Activated CD8-positive, alpha-beta T cell treated with anti-CD3 and anti-CD28 coated beads for 36 hours (primary cell): ENCODE data around the gene HYOU1. TPM values are rescaled to one million over a fixed set of nuclear protein-coding genes. Genes with fewer than 3 reads are reported as not detected.

ENCODE experiments used
- ATAC-seq: fragments of 200-7000 bp; cut with Tn5 transposase; one replicate; pipeline ENCODE4 v1.10.0; 2021; ENCODE audit warnings: mild to moderate bottlenecking, moderate library complexity
- CTCF ChIA-PET: fragments of 350-600 bp; sonication (Branson Sonifier 250); formaldehyde crosslinking; loops from one replicate; lab custom pipeline; 2021; ENCODE audit warnings: antibody characterized with exemption; lab: Charles Lee
- POLR2A ChIA-PET: fragments of 350-600 bp; sonication (Branson Sonifier 250); formaldehyde crosslinking; loops from one replicate; lab custom pipeline; 2021; ENCODE audit warnings: antibody characterized with exemption; lab: Charles Lee
- DNase-seq: peaks from one replicate; pipeline ENCODE4 v3.0.0-alpha.2; 2020
- H3K27ac Mint-ChIP-seq: one replicate; pipeline ENCODE4 v1.8.0; 2021; ENCODE audit warnings: mild to moderate bottlenecking, mixed read lengths
- H3K27me3 Mint-ChIP-seq: one replicate; pipeline ENCODE4 v1.8.0; 2021; ENCODE audit warnings: mixed read lengths
- H3K36me3 Mint-ChIP-seq: one replicate; pipeline ENCODE4 v1.8.0; 2021; ENCODE audit warnings: low read depth, mixed read lengths
- H3K4me1 Mint-ChIP-seq: one replicate; pipeline ENCODE4 v1.8.0; 2021; ENCODE audit warnings: low read depth, mixed read lengths
- H3K4me3 Mint-ChIP-seq: one replicate; pipeline ENCODE4 v1.8.0; 2021; ENCODE audit warnings: mild to moderate bottlenecking, moderate library complexity, mixed read lengths
- H3K9me3 Mint-ChIP-seq: one replicate; pipeline ENCODE4 v1.8.0; 2021; ENCODE audit warnings: mixed read lengths
- intact Hi-C: fragments of 100-400 bp; cut with micrococcal nuclease; formaldehyde crosslinking; loops from one replicate; pipeline ENCODE4 v1.10.0; 2022
- total RNA-seq, 2 experiments: library from RNA; stranded (reverse); gene quantifications; one replicate each; pipeline ENCODE4 v1.2.3, GENCODE V29; 2021
- TF ChIP-seq, protein P1 (sequence below): fragments of 200-600 bp; IDR thresholded peaks from one replicate; pipeline ENCODE4 v1.8.0; 2022; ENCODE audit warnings: antibody characterized with exemption, mild to moderate bottlenecking

Gene HYOU1
- total RNA-seq, 2 experiments from 2014 or later: 92.4 to 101 TPM

DNA sequence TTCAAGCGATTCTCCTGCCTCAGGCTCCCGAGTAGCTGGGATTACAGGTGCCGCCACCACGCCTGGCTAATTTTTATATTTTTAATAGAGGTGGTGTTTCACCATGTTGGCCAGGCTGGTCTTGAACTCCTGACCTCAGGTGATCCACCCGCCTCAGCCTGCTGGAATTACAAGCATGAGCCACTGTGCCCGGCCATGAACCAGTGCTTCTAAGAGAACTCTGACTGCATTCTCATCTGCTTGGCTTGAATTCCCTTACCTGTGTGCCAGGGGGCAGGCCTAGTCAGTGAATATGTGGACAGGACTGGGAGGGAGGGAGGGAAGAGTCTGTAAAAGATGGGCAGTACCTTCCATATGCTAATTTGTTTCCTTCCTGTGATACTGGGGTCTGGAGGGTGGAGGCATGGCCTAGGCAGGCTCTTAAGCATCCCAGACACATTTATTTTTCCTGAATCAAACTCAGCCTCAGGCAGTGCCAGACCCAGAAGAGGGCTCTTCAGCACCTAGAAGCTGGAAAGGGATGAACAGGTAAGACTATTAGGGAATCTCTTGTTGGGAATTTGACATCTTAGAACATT lies 45.4 kb downstream of the HYOU1 start:
- Mint-ChIP-seq H3K9me3 (peaks cover 1% of the 10 kb centered on the region), H3K27ac (peak overlapping the region; percentile 72), H3K4me1 (peaks cover 35% of the 10 kb centered on the region), H3K36me3 (peaks cover 53% of the 10 kb centered on the region), H3K27me3 (no peaks in the 10 kb centered on the region), H3K4me3 (no peak overlapping the region)
- intact Hi-C loops: no loop called here
- POLR2A ChIA-PET: interaction anchor here (1.6 kb wide), 1 partner anchor 8 kb away, joined by 6 read pairs; no protein-coding TSS in a partner anchor
- DNase-seq (no peak), ATAC-seq (no peak)
- CTCF ChIA-PET: no interaction called here
- TF ChIP-seq, protein P1, sequence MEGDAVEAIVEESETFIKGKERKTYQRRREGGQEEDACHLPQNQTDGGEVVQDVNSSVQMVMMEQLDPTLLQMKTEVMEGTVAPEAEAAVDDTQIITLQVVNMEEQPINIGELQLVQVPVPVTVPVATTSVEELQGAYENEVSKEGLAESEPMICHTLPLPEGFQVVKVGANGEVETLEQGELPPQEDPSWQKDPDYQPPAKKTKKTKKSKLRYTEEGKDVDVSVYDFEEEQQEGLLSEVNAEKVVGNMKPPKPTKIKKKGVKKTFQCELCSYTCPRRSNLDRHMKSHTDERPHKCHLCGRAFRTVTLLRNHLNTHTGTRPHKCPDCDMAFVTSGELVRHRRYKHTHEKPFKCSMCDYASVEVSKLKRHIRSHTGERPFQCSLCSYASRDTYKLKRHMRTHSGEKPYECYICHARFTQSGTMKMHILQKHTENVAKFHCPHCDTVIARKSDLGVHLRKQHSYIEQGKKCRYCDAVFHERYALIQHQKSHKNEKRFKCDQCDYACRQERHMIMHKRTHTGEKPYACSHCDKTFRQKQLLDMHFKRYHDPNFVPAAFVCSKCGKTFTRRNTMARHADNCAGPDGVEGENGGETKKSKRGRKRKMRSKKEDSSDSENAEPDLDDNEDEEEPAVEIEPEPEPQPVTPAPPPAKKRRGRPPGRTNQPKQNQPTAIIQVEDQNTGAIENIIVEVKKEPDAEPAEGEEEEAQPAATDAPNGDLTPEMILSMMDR: no peak

DNA sequence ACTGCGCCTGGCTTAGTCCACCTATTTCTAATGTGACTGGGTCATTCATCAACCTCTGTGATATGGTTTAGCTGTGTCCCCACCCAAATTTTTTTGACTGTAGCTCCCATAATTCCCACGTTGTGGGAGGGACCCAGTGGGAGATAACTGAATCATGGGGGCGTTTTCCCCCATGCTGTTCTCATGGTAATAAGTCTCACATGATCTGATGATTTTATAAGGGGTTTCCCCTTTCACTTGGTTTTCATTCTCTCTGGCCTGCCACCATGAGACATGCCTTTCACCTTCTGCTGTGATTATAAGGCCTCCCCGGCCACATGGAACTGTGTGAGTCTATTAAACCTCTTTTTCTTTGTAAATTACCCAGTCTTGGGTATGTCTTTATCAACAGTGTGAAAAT lies 50.3 kb downstream of the HYOU1 start:
- DNase-seq (no peak), ATAC-seq (peak; percentile 37)
- H3K4me3 Mint-ChIP-seq: no peak overlapping the region
- TF ChIP-seq, protein P1: no peak
- H3K36me3 Mint-ChIP-seq: peaks cover 25% of the 10 kb centered on the region
- no peaks in the 10 kb centered on the region for H3K9me3 Mint-ChIP-seq
- intact Hi-C loops: no loop called here
- no peaks in the 10 kb centered on the region for H3K27me3 Mint-ChIP-seq
- H3K4me1 Mint-ChIP-seq: peaks cover 10% of the 10 kb centered on the region
- H3K27ac Mint-ChIP-seq: peak overlapping the region; percentile 45
- CTCF ChIA-PET: interaction anchor here (0.7 kb wide), 1 partner anchor 315 kb away, joined by 3 read pairs; no protein-coding TSS in a partner anchor
- POLR2A ChIA-PET: interaction anchor here (1.0 kb wide), 1 partner anchor 9 kb away, joined by 3 read pairs; no protein-coding TSS in a partner anchor

DNA sequence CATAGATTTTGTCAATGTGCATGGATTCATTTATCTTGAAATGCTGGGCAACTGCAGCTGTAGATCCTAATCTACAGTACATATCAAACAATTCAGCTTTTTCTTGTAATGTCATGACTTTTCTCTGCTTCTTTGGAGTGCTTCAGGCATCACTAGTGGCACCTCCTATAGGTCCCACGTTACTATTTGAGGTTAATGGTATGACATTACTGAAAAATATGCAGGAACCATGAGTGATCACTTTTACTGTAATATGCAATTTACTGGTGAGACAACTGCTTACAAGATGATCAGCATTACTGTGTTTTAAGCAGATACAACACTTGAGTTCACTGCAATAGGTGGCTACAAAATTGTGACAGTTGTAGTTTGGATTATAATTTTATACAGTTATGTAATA lies 56.1 kb downstream of the HYOU1 start:
- TF ChIP-seq, protein P1: no peak
- Mint-ChIP-seq H3K4me1 (peaks cover 31% of the 10 kb centered on the region), H3K36me3 (peaks cover 49% of the 10 kb centered on the region), H3K4me3 (no peak overlapping the region), H3K27ac (no peak overlapping the region), H3K9me3 (no peaks in the 10 kb centered on the region), H3K27me3 (no peaks in the 10 kb centered on the region)
- intact Hi-C loops: no loop called here
- ATAC-seq (no peak), DNase-seq (no peak)
- POLR2A ChIA-PET: interaction anchor here (1.8 to 5.1 kb wide), 2 partner anchors 15 to 94 kb away, joined by 3 to 106 read pairs; partner anchors contain the start of genes RPS25 and TRAPPC4
- CTCF ChIA-PET: no interaction called here

DNA sequence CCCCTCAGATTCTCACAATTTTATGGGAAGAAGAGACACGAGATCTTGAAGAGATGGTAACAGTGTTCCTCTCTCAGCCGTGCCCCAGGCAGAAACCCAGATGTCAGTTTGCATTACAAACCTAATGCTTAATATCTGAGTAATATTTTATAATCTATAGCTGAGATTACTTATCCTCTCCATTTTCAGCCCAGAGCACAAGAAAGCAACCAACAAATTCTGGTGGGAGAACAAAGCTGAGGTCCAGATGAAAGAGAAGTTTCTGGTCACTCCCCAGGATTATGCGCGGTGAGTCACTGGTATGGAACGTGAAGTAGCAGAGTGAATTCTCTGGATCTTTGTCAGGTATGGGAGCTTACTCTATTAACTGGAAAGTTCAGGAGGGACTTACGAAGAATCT lies 58.2 kb downstream of the HYOU1 start:
- no peaks in the 10 kb centered on the region for H3K9me3 Mint-ChIP-seq
- intact Hi-C loops: no loop called here
- ATAC-seq: no peak
- peaks cover 50% of the 10 kb centered on the region for H3K36me3 Mint-ChIP-seq
- TF ChIP-seq, protein P1: no peak
- DNase-seq: no peak
- ChIA-PET POLR2A (interaction anchor here (0.5 to 5.1 kb wide), 8 partner anchors 11 to 96 kb away, joined by 3 to 106 read pairs (median 8); partner anchors contain the start of genes HMBS, RPS25 and TRAPPC4), CTCF (interaction anchor here (1.7 kb wide), 1 partner anchor 18 kb away, joined by 3 read pairs; no protein-coding TSS in a partner anchor)
- H3K4me3 Mint-ChIP-seq: peak overlapping the region; percentile 97
- no peaks in the 10 kb centered on the region for H3K27me3 Mint-ChIP-seq
- peaks cover 29% of the 10 kb centered on the region for H3K4me1 Mint-ChIP-seq
- peak overlapping the region; percentile 99 for H3K27ac Mint-ChIP-seq

DNA sequence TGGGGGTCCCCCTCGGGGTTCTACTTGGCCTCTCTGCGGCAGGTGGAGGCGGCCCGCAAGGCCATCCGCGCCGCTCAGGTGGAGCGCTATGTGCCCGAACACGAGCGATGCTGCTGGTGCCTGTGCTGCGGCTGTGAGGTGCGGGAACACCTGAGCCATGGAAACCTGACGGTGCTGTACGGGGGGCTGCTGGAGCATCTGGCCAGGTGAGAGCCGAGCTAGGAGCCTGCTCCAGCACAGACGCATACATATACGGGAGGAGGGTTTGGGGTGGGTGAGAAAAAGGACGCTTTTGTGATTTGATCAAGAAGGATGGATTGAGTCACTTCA lies 58.7 kb downstream of the HYOU1 start:
- TF ChIP-seq, protein P1: no peak
- H3K4me3 Mint-ChIP-seq: peak overlapping the region; percentile 97
- intact Hi-C loops: no loop called here
- ChIA-PET CTCF (interaction anchor here (1.2 kb wide), 1 partner anchor 69 kb away, joined by 3 read pairs; no protein-coding TSS in a partner anchor), POLR2A (interaction anchor here (1.1 to 5.1 kb wide), 14 partner anchors 12 to 208 kb away, joined by 3 to 106 read pairs (median 6); partner anchors contain the start of genes DDX6, HMBS, RPS25 and SLC37A4)
- no peaks in the 10 kb centered on the region for H3K9me3 Mint-ChIP-seq
- H3K27me3 Mint-ChIP-seq: no peaks in the 10 kb centered on the region
- ATAC-seq: peak; percentile 5
- H3K36me3 Mint-ChIP-seq: peaks cover 52% of the 10 kb centered on the region
- peak overlapping the region; percentile 99 for H3K27ac Mint-ChIP-seq
- no peak for DNase-seq
- H3K4me1 Mint-ChIP-seq: peaks cover 31% of the 10 kb centered on the region
